GM12878 (cell line): ENCODE measurements around the gene KIRREL3. TPM values are rescaled to one million over a fixed set of nuclear protein-coding genes. Genes with fewer than 3 reads are reported as not detected.

Experiments used
- ATAC-seq: fragments of 200-7000 bp; cut with Tn5 transposase; 3 replicates; pipeline ENCODE4 v1.9.1; 2020; ENCODE audit warnings: mild to moderate bottlenecking, moderate library complexity
- BruUV-seq: library from RNA; stranded (reverse); fragments of 400-500 nt; replicated peaks from 2 replicates; lab custom pipeline; 2021; lab: Mats Ljungman, UMichigan
- CTCF ChIA-PET: fragments of 300-600 bp; sonication (Branson Sonifier 250); formaldehyde crosslinking; extraction: SDS; loops from one replicate; lab custom pipeline; 2021; ENCODE audit warnings: inconsistent platforms; lab: Yijun Ruan, JAX
- POLR2A ChIA-PET: fragments of 350-600 bp; formaldehyde crosslinking; extraction: SDS; loops from one replicate; lab custom pipeline; 2021; ENCODE audit warnings: inconsistent platforms; lab: Charles Lee
- RAD21 ChIA-PET: fragments of 300-600 bp; sonication (Branson Sonifier 250); formaldehyde crosslinking; loops from one replicate; lab custom pipeline; 2023; ENCODE audit warnings: antibody characterized with exemption; ENCODE audit not compliant: unreplicated experiment; lab: Charles Lee
- SMC1A ChIA-PET: fragments of 300-600 bp; sonication (Branson Sonifier 250); formaldehyde crosslinking; loops from one replicate; lab custom pipeline; 2023; ENCODE audit not compliant: unreplicated experiment, uncharacterized antibody; lab: Charles Lee
- DNase-seq: peaks from one replicate; pipeline ENCODE4 v3.0.0-alpha.2; 2011; ENCODE audit warnings: low read depth, low spot score
- FAIRE-seq: peaks from 3 replicates; lab custom pipeline; 2011; peaks lifted over from hg19 to GRCh38; lab: Jason Lieb, UNC
- H2AFZ ChIP-seq: 2 replicates; pipeline ENCODE4 v1.6.0; 2011; ENCODE audit warnings: low read depth, low read length, control low read depth; ENCODE audit not compliant: control insufficient read depth
- H3K27ac ChIP-seq: 2 replicates; pipeline ENCODE4 v1.5.1; 2011; ENCODE audit warnings: control low read depth; ENCODE audit not compliant: control insufficient read depth, insufficient read depth
- H3K27me3 ChIP-seq, 2 experiments: replicated peaks in 1 of 2; 2 replicates each; pipeline versions ENCODE4 v1.6.0 to v1.6.1; 2011; ENCODE audit warnings: low read length in 1 of 2; ENCODE audit not compliant: control insufficient read depth in 2 of 2, insufficient read depth in 2 of 2
- H3K36me3 ChIP-seq, 2 experiments: 2 replicates each; pipeline ENCODE4 v1.5.1; 2011; ENCODE audit warnings: low read length in 1 of 2; ENCODE audit not compliant: control insufficient read depth in 2 of 2, insufficient read depth in 2 of 2
- H3K4me1 ChIP-seq: 2 replicates; pipeline ENCODE4 v1.6.1; 2011; ENCODE audit warnings: mild to moderate bottlenecking, low read length, moderate library complexity, mixed read lengths; ENCODE audit not compliant: control insufficient read depth, insufficient read depth
- H3K4me2 ChIP-seq: 2 replicates; pipeline ENCODE4 v1.6.0; 2011; ENCODE audit warnings: control low read depth; ENCODE audit not compliant: control insufficient read depth, insufficient read depth
- H3K4me3 ChIP-seq: fragments of 200-600 bp; sonication (generic); 2 replicates; pipeline ENCODE4 v1.5.1; 2016
- H3K79me2 ChIP-seq: 2 replicates; pipeline ENCODE4 v1.6.0; 2011; ENCODE audit warnings: low read length; ENCODE audit not compliant: control insufficient read depth, insufficient read depth
- H3K9ac ChIP-seq: 2 replicates; pipeline ENCODE4 v1.8.0; 2011; ENCODE audit warnings: low read length, control low read depth, mixed read lengths; ENCODE audit not compliant: control insufficient read depth, insufficient read depth
- H3K9me3 ChIP-seq: replicated peaks from 3 replicates; pipeline ENCODE4 v1.5.1; 2011; ENCODE audit warnings: mild to moderate bottlenecking, low read length; ENCODE audit not compliant: control insufficient read depth, insufficient read depth
- H4K20me1 ChIP-seq: 2 replicates; pipeline ENCODE4 v1.6.0; 2011; ENCODE audit not compliant: control insufficient read depth, insufficient read depth
- BHLHE40 ChIP-seq, 2 experiments: fragments of 450-650 bp in 1 of 2; IDR thresholded peaks; 2 replicates each; pipeline ENCODE4 v1.6.1; 2011 to 2017; ENCODE audit warnings: low read depth in 2 of 2, borderline replicate concordance in 1 of 2, improper control_type of control experiment in 1 of 2, low read length in 1 of 2, mild to moderate bottlenecking in 1 of 2
- GABPA ChIP-seq: IDR thresholded peaks from 2 replicates; pipeline ENCODE4 v1.6.1; 2014; ENCODE audit warnings: antibody characterized with exemption, low read depth, mild to moderate bottlenecking, inconsistent platforms
- IKZF1 ChIP-seq: fragments of 450-650 bp; conservative IDR thresholded peaks from 2 replicates; pipeline ENCODE4 v1.6.1; 2017; ENCODE audit warnings: antibody characterized with exemption, mild to moderate bottlenecking
- LARP7 ChIP-seq: fragments of 450-650 bp; IDR thresholded peaks from 2 replicates; pipeline ENCODE4 v1.6.1; 2017; ENCODE audit warnings: mild to moderate bottlenecking
- MXI1 ChIP-seq: fragments of 150-350 bp; IDR thresholded peaks from 2 replicates; pipeline ENCODE4 v1.6.1; 2011; ENCODE audit warnings: low read depth, mild to moderate bottlenecking, inconsistent platforms, low read length, improper control_type of control experiment
- POLR2AphosphoS5 ChIP-seq: IDR thresholded peaks from 2 replicates; pipeline ENCODE4 v1.6.1; 2011; ENCODE audit warnings: mild to moderate bottlenecking, low read length, inconsistent platforms
- RB1 ChIP-seq: fragments of 450-650 bp; formaldehyde crosslinking; IDR thresholded peaks from 2 replicates; pipeline ENCODE4 v1.6.1; 2017; ENCODE audit warnings: mild to moderate bottlenecking, borderline replicate concordance
- SIN3A ChIP-seq: IDR thresholded peaks from 2 replicates; pipeline ENCODE4 v1.6.1; 2012; ENCODE audit warnings: low read depth, low read length, improper control_type of control experiment
- SIX5 ChIP-seq: IDR thresholded peaks from 2 replicates; pipeline ENCODE4 v1.6.1; 2011; ENCODE audit warnings: mild to moderate bottlenecking, low read depth, low read length, moderate library complexity; ENCODE audit not compliant: severe bottlenecking
- SRF ChIP-seq, 2 experiments: IDR thresholded peaks; 2 replicates each; pipeline ENCODE4 v1.6.1; 2011; ENCODE audit warnings: low read depth in 2 of 2, low read length in 2 of 2, mild to moderate bottlenecking in 1 of 2, moderate library complexity in 1 of 2
- TARDBP ChIP-seq: IDR thresholded peaks from 2 replicates; pipeline ENCODE4 v1.6.1; 2016; ENCODE audit warnings: borderline replicate concordance
- ZNF274 ChIP-seq: IDR thresholded peaks from one replicate; pipeline ENCODE4 v1.8.0; 2011; ENCODE audit not compliant: insufficient read length, insufficient read depth
- WGBS: methylation state at CpG from one replicate; pipeline ENCODE4 v1.1.6; 2016; ENCODE audit warnings: low lambda C conversion rate; ENCODE audit not compliant: insufficient replicate concordance, insufficient coverage; ENCODE audit errors: missing lambda C conversion rate; 5-methylcytosine and 5-hydroxymethylcytosine counted together
- in situ Hi-C: fragments of 300-500 bp; cut with MboI; formaldehyde crosslinking; loops from 9 replicates; pipeline ENCODE4 v1.14.3; 2018; ENCODE audit warnings: mixed read lengths
- intact Hi-C: fragments of 100-400 bp; cut with micrococcal nuclease; formaldehyde crosslinking; loops from one replicate; pipeline ENCODE4 v1.14.2; 2022; ENCODE audit not compliant: unreplicated experiment
- polyA plus RNA-seq, 11 experiments: library from polyadenylated mRNA; depleted of rRNA in 4 of 11; unstranded in 6 of 11; stranded (reverse) in 5 of 11; fragments of >200 nt; fragmentation: Nextera tagmentation in 4 of 11; fragmentation: Illumina TruSeq in 1 of 11; extraction: Ambion mirVana in 4 of 11; extraction: Trizol in 1 of 11; gene quantifications; 1 replicate in 1 of 11; 2 replicates in 10 of 11; pipeline versions ENCODE4 v1.2.1 to v1.2.3, GENCODE V29; 2011 to 2016; ENCODE audit warnings: inconsistent platforms in 2 of 11, missing spikeins in 2 of 11, low read depth in 1 of 11
- total RNA-seq, 4 experiments: library from RNA; depleted of rRNA in 3 of 4; stranded (reverse); fragments of >200 nt in 3 of 4; fragmentation: Illumina TruSeq in 1 of 4; extraction: Trizol in 1 of 4; gene quantifications; 2 replicates each; pipeline versions ENCODE4 v1.2.1 to v1.2.3, GENCODE V29; 2013 to 2021
- TF ChIP-seq, protein P1 (sequence below): fragments of 150-350 bp; IDR thresholded peaks from 2 replicates; pipeline ENCODE4 v1.6.1; 2016; ENCODE audit warnings: low read depth, low read length

KIRREL3 gene
- total and polyA plus RNA-seq, 10 of the 15 experiments (the other 5 are each of a cell fraction or from before 2014, with no cell fraction given), result under 0.01 TPM; not detected in 9

DNA sequence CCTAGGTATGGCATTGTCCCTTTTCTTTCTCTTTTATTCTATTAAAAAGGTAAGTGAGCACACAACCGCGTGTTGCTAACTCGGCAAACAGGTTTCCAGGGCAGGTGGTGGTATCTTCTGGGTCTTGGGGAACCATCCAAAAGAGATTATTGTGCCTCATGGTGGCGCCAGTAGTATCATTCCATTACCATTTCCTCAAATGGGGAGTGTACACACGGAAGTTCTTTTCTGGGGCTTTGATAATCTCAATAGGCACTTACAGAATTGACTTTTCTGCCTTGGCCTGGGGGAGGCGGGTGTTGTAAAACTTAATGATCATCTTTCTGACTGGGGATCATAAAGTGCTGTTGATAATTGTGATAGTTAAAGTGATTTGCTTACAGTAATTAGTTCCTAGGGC lies 234.1 kb downstream of the KIRREL3 start:
- Histone ChIP-seq H3K9me3 (no peaks in the 10 kb centered on the region), H3K27ac (no peak overlapping the region), H4K20me1 (no peaks in the 10 kb centered on the region; the same call in 1 of the 2 replicates), H3K9ac (no peak overlapping the region), H3K27me3 (no peaks in the 10 kb centered on the region; a peak in 1 of 4 replicates), H3K4me2 (no peak overlapping the region), H3K36me3 (no peaks in the 10 kb centered on the region), H3K4me1 (no peaks in the 10 kb centered on the region), H2AFZ (no peak overlapping the region), H3K79me2 (no peaks in the 10 kb centered on the region), H3K4me3 (no peak overlapping the region)
- WGBS, result 20% methylated on average over 6 of the region's 6 CpGs
- FAIRE-seq, result no peak
- ChIA-PET SMC1A (no interaction called here), RAD21 (no interaction called here), POLR2A (no interaction called here), CTCF (no interaction called here)
- TF ChIP-seq RB1, result no peak
- no peak for TF ChIP-seq TARDBP
- no peak for TF ChIP-seq ZNF274
- TF ChIP-seq SIN3A, result no peak
- TF ChIP-seq MXI1, result no peak
- TF ChIP-seq LARP7, result no peak
- no peak for TF ChIP-seq SRF (IDR thresholded peaks at IDR 0.05; ENCODE audit: low read depth in 2 of 2, low read length in 2 of 2)
- TF ChIP-seq IKZF1, result no peak
- TF ChIP-seq SIX5, result no peak
- TF ChIP-seq POLR2AphosphoS5, result no peak
- no peak for TF ChIP-seq GABPA
- no peak for TF ChIP-seq BHLHE40 (IDR thresholded peaks at IDR 0.05; ENCODE audit: borderline replicate concordance in 1 of 2, low read depth in 2 of 2, low read length in 1 of 2)
- TF ChIP-seq, protein P1, sequence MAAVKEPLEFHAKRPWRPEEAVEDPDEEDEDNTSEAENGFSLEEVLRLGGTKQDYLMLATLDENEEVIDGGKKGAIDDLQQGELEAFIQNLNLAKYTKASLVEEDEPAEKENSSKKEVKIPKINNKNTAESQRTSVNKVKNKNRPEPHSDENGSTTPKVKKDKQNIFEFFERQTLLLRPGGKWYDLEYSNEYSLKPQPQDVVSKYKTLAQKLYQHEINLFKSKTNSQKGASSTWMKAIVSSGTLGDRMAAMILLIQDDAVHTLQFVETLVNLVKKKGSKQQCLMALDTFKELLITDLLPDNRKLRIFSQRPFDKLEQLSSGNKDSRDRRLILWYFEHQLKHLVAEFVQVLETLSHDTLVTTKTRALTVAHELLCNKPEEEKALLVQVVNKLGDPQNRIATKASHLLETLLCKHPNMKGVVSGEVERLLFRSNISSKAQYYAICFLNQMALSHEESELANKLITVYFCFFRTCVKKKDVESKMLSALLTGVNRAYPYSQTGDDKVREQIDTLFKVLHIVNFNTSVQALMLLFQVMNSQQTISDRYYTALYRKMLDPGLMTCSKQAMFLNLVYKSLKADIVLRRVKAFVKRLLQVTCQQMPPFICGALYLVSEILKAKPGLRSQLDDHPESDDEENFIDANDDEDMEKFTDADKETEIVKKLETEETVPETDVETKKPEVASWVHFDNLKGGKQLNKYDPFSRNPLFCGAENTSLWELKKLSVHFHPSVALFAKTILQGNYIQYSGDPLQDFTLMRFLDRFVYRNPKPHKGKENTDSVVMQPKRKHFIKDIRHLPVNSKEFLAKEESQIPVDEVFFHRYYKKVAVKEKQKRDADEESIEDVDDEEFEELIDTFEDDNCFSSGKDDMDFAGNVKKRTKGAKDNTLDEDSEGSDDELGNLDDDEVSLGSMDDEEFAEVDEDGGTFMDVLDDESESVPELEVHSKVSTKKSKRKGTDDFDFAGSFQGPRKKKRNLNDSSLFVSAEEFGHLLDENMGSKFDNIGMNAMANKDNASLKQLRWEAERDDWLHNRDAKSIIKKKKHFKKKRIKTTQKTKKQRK, result no peak
- intact Hi-C loops, result no loop called here
- in situ Hi-C loops, result no loop called here
- no peak for DNase-seq
- no peak for ATAC-seq
- BruUV-seq, result no TSS peak
